Panc1 (cell line): Measurements from ENCODE around the gene PHF2. TPM values are rescaled to one million over a fixed set of nuclear protein-coding genes. Genes with fewer than 3 reads are reported as not detected.

ENCODE experiments used
- ATAC-seq: fragments of 200-7000 bp; cut with Tn5 transposase; 2 replicates; pipeline ENCODE4 v1.9.1; 2020; ENCODE audit warnings: mild to moderate bottlenecking, moderate library complexity
- BruUV-seq: library from RNA; stranded (reverse); fragments of 400-500 nt; replicated peaks from 2 replicates; lab custom pipeline; 2021; lab: Mats Ljungman, UMichigan
- CTCF ChIA-PET: fragments of 300-600 bp; sonication (Branson Sonifier 250); formaldehyde crosslinking; loops from one replicate; lab custom pipeline; 2022; ENCODE audit warnings: antibody characterized with exemption; lab: Charles Lee
- POLR2A ChIA-PET: fragments of 300-600 bp; sonication (Branson Sonifier 250); formaldehyde crosslinking; loops from one replicate; lab custom pipeline; 2022; ENCODE audit warnings: antibody characterized with exemption; lab: Charles Lee
- DNase-seq: peaks from one replicate; pipeline ENCODE4 v3.0.0-alpha.2; 2010; ENCODE audit warnings: low read depth, low spot score
- H3K27ac ChIP-seq: 2 replicates; pipeline ENCODE4 v1.5.1; 2011; ENCODE audit warnings: mild to moderate bottlenecking, low read length, inconsistent platforms
- H3K27me3 ChIP-seq: fragments of 200-500 bp; sonication (Bioruptor generic); 2 replicates; pipeline ENCODE4 v1.6.0; 2014; ENCODE audit warnings: low read length, inconsistent platforms; ENCODE audit not compliant: control insufficient read depth, insufficient read depth
- H3K36me3 ChIP-seq: fragments of 200-500 bp; sonication (Bioruptor generic); 2 replicates; pipeline ENCODE4 v1.5.1; 2014; ENCODE audit warnings: inconsistent platforms, mild to moderate bottlenecking, low read length, moderate library complexity; ENCODE audit not compliant: control insufficient read depth, insufficient read depth
- H3K4me1 ChIP-seq: 2 replicates; pipeline ENCODE4 v1.5.1; 2011; ENCODE audit warnings: inconsistent platforms, mild to moderate bottlenecking, low read length, moderate library complexity; ENCODE audit not compliant: control insufficient read depth, insufficient read depth
- H3K4me3 ChIP-seq, 2 experiments: 2 replicates each; pipeline ENCODE4 v1.5.1; 2011 to 2012; ENCODE audit warnings: low read depth in 2 of 2, low read length in 2 of 2, mild to moderate bottlenecking in 2 of 2, inconsistent platforms in 1 of 2, moderate library complexity in 1 of 2
- H3K9me3 ChIP-seq: fragments of 200-500 bp; sonication (Bioruptor generic); 2 replicates; pipeline ENCODE4 v1.5.1; 2014; ENCODE audit warnings: low read depth, mild to moderate bottlenecking, inconsistent platforms, low read length, moderate library complexity; ENCODE audit not compliant: control insufficient read depth, insufficient read depth
- CTCF ChIP-seq: fragments of 450-650 bp; IDR thresholded peaks from 2 replicates; pipeline ENCODE4 v1.5.1; 2017; ENCODE audit warnings: mild to moderate bottlenecking
- POLR2AphosphoS5 ChIP-seq: IDR thresholded peaks from 2 replicates; pipeline ENCODE4 v1.6.1; 2012; ENCODE audit warnings: mild to moderate bottlenecking, low read depth, low read length, moderate library complexity
- REST ChIP-seq, 2 experiments: IDR thresholded peaks; 2 replicates each; pipeline ENCODE4 v1.6.1; 2011 to 2012; ENCODE audit warnings: low read depth in 2 of 2, control low read depth in 1 of 2, low read length in 1 of 2, mild to moderate bottlenecking in 1 of 2, moderate library complexity in 1 of 2; ENCODE audit not compliant: insufficient read depth in 1 of 2
- SIN3A ChIP-seq: IDR thresholded peaks from 2 replicates; pipeline ENCODE4 v1.6.1; 2012; ENCODE audit warnings: low read depth, mild to moderate bottlenecking, low read length, moderate library complexity, borderline replicate concordance; ENCODE audit not compliant: insufficient read depth
- TCF7L2 ChIP-seq: IDR thresholded peaks from 2 replicates; pipeline ENCODE4 v1.6.1; 2011; ENCODE audit warnings: mild to moderate bottlenecking, low read depth, low read length, inconsistent platforms
- in situ Hi-C: cut with HindIII; loops from 2 replicates; pipeline ENCODE4 v1.10.0; 2016; ENCODE audit warnings: low sequenced_read_pairs, low pct_unique_long_range_greater_than_20kb
- intact Hi-C: fragments of 100-400 bp; cut with micrococcal nuclease; formaldehyde crosslinking; loops from one replicate; pipeline ENCODE4 v1.10.0; 2022; ENCODE audit not compliant: unreplicated experiment
- total RNA-seq: library from RNA; stranded (reverse); gene quantifications from one replicate; pipeline ENCODE4 v1.2.1, GENCODE V29; 2021; ENCODE audit not compliant: unreplicated experiment

The PHF2 gene
- total RNA-seq, 1 experiment from 2014 or later: 16.6 TPM

GRCh38 chr9:93620881-93621820 lies 44.8 kb downstream of the PHF2 start:
- Histone ChIP-seq H3K9me3 (no peaks in the 10 kb centered on the region), H3K4me1 (no peaks in the 10 kb centered on the region), H3K4me3 (no peak overlapping the region), H3K27me3 (no peaks in the 10 kb centered on the region), H3K36me3 (no peaks in the 10 kb centered on the region), H3K27ac (no peak overlapping the region)
- BruUV-seq: no TSS peak
- ChIA-PET POLR2A (no interaction called here), CTCF (interaction anchor here (1.6 kb wide), 1 partner anchor 15 kb away, joined by 4 read pairs; no protein-coding TSS in a partner anchor)
- in situ Hi-C loops: no loop called here
- intact Hi-C loops: no loop called here
- no peak for ATAC-seq
- DNase-seq: no peak
- TF ChIP-seq TCF7L2: no peak
- no peak for TF ChIP-seq POLR2AphosphoS5
- TF ChIP-seq REST (IDR thresholded peaks at IDR 0.05; ENCODE audit: insufficient read depth in 1 of 2, low read depth in 2 of 2, low read length in 1 of 2): no peak
- TF ChIP-seq CTCF: no peak
- TF ChIP-seq SIN3A: no peak

- POLR2A ChIA-PET: no interaction called here
- in situ Hi-C loops: no loop called here
- H3K27me3 ChIP-seq: no peaks in the 10 kb centered on the region
Observed at GRCh38 chr9:93621922-93622321, 45.5 kb downstream of the PHF2 start.

More at GRCh38 chr9:93621922-93622321, 45.5 kb downstream of the PHF2 start:
- no peak for ATAC-seq
- intact Hi-C loops: no loop called here
- no peaks in the 10 kb centered on the region for H3K9me3 ChIP-seq
- TF ChIP-seq SIN3A (no peak), REST (IDR thresholded peaks at IDR 0.05; ENCODE audit: insufficient read depth in 1 of 2, low read depth in 2 of 2, low read length in 1 of 2) (no peak), POLR2AphosphoS5 (no peak), CTCF (no peak), TCF7L2 (no peak)
- DNase-seq: no peak
- H3K36me3 ChIP-seq: no peaks in the 10 kb centered on the region
- BruUV-seq: no TSS peak
- CTCF ChIA-PET: no interaction called here
- no peaks in the 10 kb centered on the region for H3K4me1 ChIP-seq
- H3K4me3 ChIP-seq: no peak overlapping the region
- no peak overlapping the region for H3K27ac ChIP-seq
